Thoracic aorta (tissue), 2 donors: ENCODE data around the gene HMCN2. TPM values are rescaled to one million over a fixed set of nuclear protein-coding genes. Genes with fewer than 3 reads are reported as not detected.

ENCODE experiments used
- ATAC-seq: fragments of 150-250 bp; one replicate; pipeline ENCODE4 v1.8.0; 2017; ENCODE audit warnings: low read depth; ENCODE audit not compliant: insufficient number of reproducible peaks, low FRiP score
- DNase-seq: peaks from one replicate; pipeline ENCODE4 v3.0.0-alpha.2; 2020; ENCODE audit warnings: low spot score
- H3K27ac ChIP-seq, 2 donors: fragments of 200-600 bp; sonication (generic); 1 replicate in 1 of 2; 2 replicates in 1 of 2; pipeline ENCODE4 v1.5.1; 2016; ENCODE audit warnings: mild to moderate bottlenecking in 2 of 2, moderate library complexity in 2 of 2
- H3K27me3 ChIP-seq: fragments of 200-600 bp; sonication (generic); replicated peaks from 2 replicates; pipeline ENCODE4 v1.6.0; 2016; ENCODE audit warnings: mild to moderate bottlenecking; ENCODE audit not compliant: insufficient read depth
- H3K36me3 ChIP-seq: fragments of 200-600 bp; sonication (generic); one replicate; pipeline ENCODE4 v1.5.1; 2016
- H3K4me1 ChIP-seq, 2 donors: fragments of 200-600 bp; sonication (generic); 1 replicate in 1 of 2; 2 replicates in 1 of 2; pipeline versions ENCODE4 v1.5.1 to v1.6.0; 2016; ENCODE audit warnings: low read depth in 2 of 2, mild to moderate bottlenecking in 1 of 2; ENCODE audit not compliant: control insufficient read depth in 1 of 2
- H3K4me3 ChIP-seq: fragments of 200-600 bp; sonication (generic); 2 replicates; pipeline ENCODE4 v1.5.1; 2016; ENCODE audit warnings: mild to moderate bottlenecking
- H3K9me3 ChIP-seq: fragments of 200-600 bp; sonication (generic); 2 replicates; pipeline ENCODE4 v1.5.1; 2016
- CTCF ChIP-seq: fragments of 200-600 bp; sonication (generic); IDR thresholded peaks from one replicate; pipeline ENCODE4 v1.5.1; 2019; ENCODE audit warnings: antibody characterized with exemption
- total RNA-seq, 2 donors: library from RNA; depleted of rRNA; stranded (reverse); fragments of >200 nt; gene quantifications; one replicate each; pipeline versions ENCODE4 v1.1.0 to v1.2.3, GENCODE V29; 2016

The HMCN2 gene
- total RNA-seq, 2 donors from 2014 or later = 2.4 to 6.3 TPM

GRCh38 chr9:130287736-130288135 lies 22.2 kb downstream of the HMCN2 start:
- ATAC-seq = no peak
- Histone ChIP-seq H3K27ac (no peak overlapping the region), H3K36me3 (no peaks in the 10 kb centered on the region), H3K4me1 (peaks cover 0 to 7% of the 10 kb centered on the region in 2 donors), H3K27me3 (no peaks in the 10 kb centered on the region), H3K4me3 (no peak overlapping the region), H3K9me3 (no peaks in the 10 kb centered on the region)
- DNase-seq = no peak
- no peak for TF ChIP-seq CTCF

- DNase-seq (no peak), ATAC-seq (no peak)
- no peak for TF ChIP-seq CTCF
- peaks cover 0 to 6% of the 10 kb centered on the region in 2 donors for H3K4me1 ChIP-seq
- H3K9me3 ChIP-seq = no peaks in the 10 kb centered on the region
- no peak overlapping the region for H3K27ac ChIP-seq
- no peaks in the 10 kb centered on the region for H3K27me3 ChIP-seq
- H3K4me3 ChIP-seq = no peak overlapping the region
- H3K36me3 ChIP-seq = no peaks in the 10 kb centered on the region
Measured at GRCh38 chr9:130288393-130288792, 22.8 kb downstream of the HMCN2 start.

- TF ChIP-seq CTCF = no peak
- Histone ChIP-seq H3K4me3 (no peak overlapping the region), H3K9me3 (no peaks in the 10 kb centered on the region), H3K4me1 (no peaks in the 10 kb centered on the region), H3K27ac (no peak overlapping the region), H3K36me3 (no peaks in the 10 kb centered on the region), H3K27me3 (no peaks in the 10 kb centered on the region)
- ATAC-seq (no peak), DNase-seq (no peak)
Measured at GRCh38 chr9:130288926-130289690, 23.5 kb downstream of the HMCN2 start.

- TF ChIP-seq CTCF = no peak
- ATAC-seq (no peak), DNase-seq (no peak)
- H3K36me3 ChIP-seq = no peaks in the 10 kb centered on the region
- H3K4me3 ChIP-seq = no peak overlapping the region
- no peaks in the 10 kb centered on the region for H3K27me3 ChIP-seq
- H3K9me3 ChIP-seq = no peaks in the 10 kb centered on the region
- H3K4me1 ChIP-seq = no peaks in the 10 kb centered on the region
- H3K27ac ChIP-seq = no peak overlapping the region
Measured at GRCh38 chr9:130289711-130290241, 24.2 kb downstream of the HMCN2 start.

- ATAC-seq (no peak), DNase-seq (no peak)
- Histone ChIP-seq H3K4me3 (no peak overlapping the region), H3K4me1 (no peaks in the 10 kb centered on the region), H3K27me3 (no peaks in the 10 kb centered on the region), H3K27ac (no peak overlapping the region), H3K36me3 (no peaks in the 10 kb centered on the region), H3K9me3 (no peaks in the 10 kb centered on the region)
- TF ChIP-seq CTCF = no peak
Measured at GRCh38 chr9:130290291-130291181, 25.0 kb downstream of the HMCN2 start.
